GM21526 (cell line): ENCODE data around the gene MUTYH.
"Not testable (repeated sequence)": the region's sequence is repeated elsewhere in the genome, so short reads cannot be mapped to it uniquely, and the experiment has no call there.

ENCODE experiments used
- ATAC-seq: cut with Tn5 transposase; IDR thresholded peaks from one replicate; pipeline ENCODE4 v1.9.1; 2021; ENCODE audit warnings: moderate library complexity; ENCODE audit not compliant: unreplicated experiment, low FRiP score

MUTYH gene

GRCh38 chr1:45339789-45340558 lies at the start of gene MUTYH, which contains the start of gene TOE1:
TSS of gene MUTYH (minus strand) at chr1:45340440. CDS start at chr1:45334505, 5,935 bp downstream.
TSS of gene TOE1 (plus strand) at chr1:45340170. CDS start at chr1:45340253, 83 bp downstream.
- peak; percentile 78 for ATAC-seq

- no peak for ATAC-seq
These were observed 46.0 kb upstream of the MUTYH start for GRCh38 chr1:45386219-45386618.

- no peak for ATAC-seq
These were observed 45.1 kb upstream of the MUTYH start for GRCh38 chr1:45385302-45385701.

GRCh38 chr1:45384213-45384612 lies 44.0 kb upstream of the MUTYH start:
- not testable (repeated sequence) for ATAC-seq

GRCh38 chr1:45383191-45383590 lies 43.0 kb upstream of the MUTYH start:
- no peak for ATAC-seq

GRCh38 chr1:45381243-45381642 lies 41.0 kb upstream of the MUTYH start:
- no peak for ATAC-seq

GRCh38 chr1:45380730-45381129 lies 40.5 kb upstream of the MUTYH start:
- ATAC-seq = no peak

GRCh38 chr1:45380125-45380524 lies 39.9 kb upstream of the MUTYH start:
- ATAC-seq = no peak

GRCh38 chr1:45379524-45379923 lies 39.3 kb upstream of the MUTYH start:
- ATAC-seq = no peak

- ATAC-seq = no peak
These were observed 37.9 kb upstream of the MUTYH start for GRCh38 chr1:45378184-45378583.

- ATAC-seq = no peak
These were observed 35.2 kb upstream of the MUTYH start for GRCh38 chr1:45375104-45376090.

GRCh38 chr1:45373573-45373972 lies 33.3 kb upstream of the MUTYH start:
- ATAC-seq = no peak

GRCh38 chr1:45370575-45370974 lies 30.3 kb upstream of the MUTYH start:
- ATAC-seq = peak; percentile 62

- ATAC-seq = no peak
These were observed 24.8 kb upstream of the MUTYH start for GRCh38 chr1:45365051-45365450.

GRCh38 chr1:45364294-45364693 lies 24.1 kb upstream of the MUTYH start:
- ATAC-seq = no peak

- not testable (repeated sequence) for ATAC-seq
These were observed 20.7 kb upstream of the MUTYH start for GRCh38 chr1:45360981-45361380.

- ATAC-seq = no peak
These were observed 19.8 kb upstream of the MUTYH start for GRCh38 chr1:45359882-45360513.

GRCh38 chr1:45356186-45356585 lies 15.9 kb upstream of the MUTYH start:
- no peak for ATAC-seq

- ATAC-seq = no peak
These were observed 15.4 kb upstream of the MUTYH start for GRCh38 chr1:45355683-45356082.

GRCh38 chr1:45354838-45355237 lies 14.6 kb upstream of the MUTYH start:
- no peak for ATAC-seq

- no peak for ATAC-seq
These were observed 13.4 kb upstream of the MUTYH start for GRCh38 chr1:45353685-45354084.
